DOHH2 (cell line): ENCODE measurements around the gene ADPRM.

Experiments
- H3F3A ChIP-seq: fragments of 200-600 bp; sonication (generic), shearing (Covaris generic); 2 replicates; pipeline ENCODE4 v1.6.0; 2016; ENCODE audit warnings: antibody characterized with exemption, mild to moderate bottlenecking; ENCODE audit not compliant: control insufficient read depth, insufficient read depth
- H3K27ac ChIP-seq: fragments of 200-600 bp; sonication (generic); 2 replicates; pipeline ENCODE4 v1.5.1; 2014; ENCODE audit warnings: low read depth, mild to moderate bottlenecking, low read length, moderate library complexity
- H3K27me3 ChIP-seq: fragments of 200-600 bp; sonication (generic); 2 replicates; pipeline ENCODE4 v1.6.1; 2014; ENCODE audit warnings: mild to moderate bottlenecking, low read length, mixed read lengths; ENCODE audit not compliant: control insufficient read depth
- H3K36me3 ChIP-seq: fragments of 200-600 bp; sonication (generic); 2 replicates; pipeline ENCODE4 v1.6.1; 2014; ENCODE audit warnings: mild to moderate bottlenecking, low read length, moderate library complexity, mixed read lengths; ENCODE audit not compliant: control insufficient read depth
- H3K4me1 ChIP-seq: fragments of 200-600 bp; sonication (generic); 2 replicates; pipeline ENCODE4 v1.6.1; 2014; ENCODE audit warnings: mild to moderate bottlenecking, low read length, mixed read lengths; ENCODE audit not compliant: control insufficient read depth
- H3K4me2 ChIP-seq: fragments of 200-600 bp; sonication (generic); 2 replicates; pipeline ENCODE4 v1.6.0; 2014; ENCODE audit warnings: mild to moderate bottlenecking, low read length, moderate library complexity
- H3K4me3 ChIP-seq: fragments of 200-600 bp; sonication (generic); 2 replicates; pipeline ENCODE4 v1.5.1; 2014; ENCODE audit warnings: mild to moderate bottlenecking, low read length, mixed read lengths
- H3K79me2 ChIP-seq: fragments of 200-600 bp; sonication (generic); 2 replicates; pipeline ENCODE4 v1.6.1; 2014; ENCODE audit warnings: mild to moderate bottlenecking, low read length, mixed read lengths; ENCODE audit not compliant: control insufficient read depth
- H3K9me2 ChIP-seq: fragments of 200-600 bp; sonication (generic); replicated peaks from 2 replicates; pipeline ENCODE4 v1.6.1; 2014; ENCODE audit warnings: mild to moderate bottlenecking, low read length, mixed read lengths; ENCODE audit not compliant: control insufficient read depth
- H3K9me3 ChIP-seq: fragments of 200-600 bp; sonication (generic); 2 replicates; pipeline ENCODE4 v1.6.1; 2014; ENCODE audit warnings: antibody characterized with exemption, low read length, mixed read lengths; ENCODE audit not compliant: control insufficient read depth, insufficient read depth
- H4K20me1 ChIP-seq: fragments of 200-600 bp; sonication (generic); 2 replicates; pipeline ENCODE4 v1.6.0; 2014; ENCODE audit warnings: low read depth, mild to moderate bottlenecking, antibody characterized with exemption, low read length, moderate library complexity; ENCODE audit not compliant: control insufficient read depth, insufficient read depth
- EZH2phosphoT487 ChIP-seq: fragments of 200-600 bp; sonication (generic); IDR thresholded peaks from 2 replicates; pipeline ENCODE4 v1.6.1; 2017; ENCODE audit warnings: borderline replicate concordance, mild to moderate bottlenecking, antibody characterized with exemption, low read length, moderate library complexity, mixed read lengths
- TF ChIP-seq, protein P1 (sequence below): fragments of 200-600 bp; sonication (generic); IDR thresholded peaks from one replicate; pipeline ENCODE4 v1.5.1; 2014; ENCODE audit warnings: antibody characterized with exemption, mild to moderate bottlenecking, low read depth, low read length; ENCODE audit not compliant: poor library complexity, severe bottlenecking

The ADPRM gene

DNA sequence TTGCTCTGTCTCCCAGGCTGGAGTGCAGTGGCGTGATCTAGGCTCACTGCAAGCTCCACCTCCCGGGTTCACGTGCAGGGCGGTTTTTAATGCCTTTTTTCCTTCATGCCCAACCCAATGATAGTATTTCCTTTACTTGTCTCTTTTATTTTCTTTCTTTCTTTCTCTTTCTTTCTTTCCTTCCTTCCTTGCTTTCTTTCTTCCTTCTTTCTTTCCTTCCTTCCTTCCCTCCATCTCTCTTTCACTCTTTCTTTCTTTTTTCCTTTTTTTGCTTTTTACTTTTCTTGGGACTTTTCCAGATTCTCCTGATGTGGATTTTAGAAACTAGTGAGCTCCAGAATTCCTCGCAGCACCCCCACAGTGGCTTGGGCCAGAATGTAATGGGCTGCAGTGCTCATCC, 43.4 kb upstream of the ADPRM start:
- Histone ChIP-seq H3K4me2 (no peak overlapping the region), H3K4me3 (no peak overlapping the region), H4K20me1 (no peaks in the 10 kb centered on the region), H3K79me2 (no peaks in the 10 kb centered on the region), H3K9me3 (no peaks in the 10 kb centered on the region), H3K27me3 (no peaks in the 10 kb centered on the region), H3F3A (no peaks in the 10 kb centered on the region), H3K9me2 (no peaks in the 10 kb centered on the region), H3K4me1 (no peaks in the 10 kb centered on the region), H3K36me3 (no peaks in the 10 kb centered on the region), H3K27ac (no peak overlapping the region)
- TF ChIP-seq, protein P1, sequence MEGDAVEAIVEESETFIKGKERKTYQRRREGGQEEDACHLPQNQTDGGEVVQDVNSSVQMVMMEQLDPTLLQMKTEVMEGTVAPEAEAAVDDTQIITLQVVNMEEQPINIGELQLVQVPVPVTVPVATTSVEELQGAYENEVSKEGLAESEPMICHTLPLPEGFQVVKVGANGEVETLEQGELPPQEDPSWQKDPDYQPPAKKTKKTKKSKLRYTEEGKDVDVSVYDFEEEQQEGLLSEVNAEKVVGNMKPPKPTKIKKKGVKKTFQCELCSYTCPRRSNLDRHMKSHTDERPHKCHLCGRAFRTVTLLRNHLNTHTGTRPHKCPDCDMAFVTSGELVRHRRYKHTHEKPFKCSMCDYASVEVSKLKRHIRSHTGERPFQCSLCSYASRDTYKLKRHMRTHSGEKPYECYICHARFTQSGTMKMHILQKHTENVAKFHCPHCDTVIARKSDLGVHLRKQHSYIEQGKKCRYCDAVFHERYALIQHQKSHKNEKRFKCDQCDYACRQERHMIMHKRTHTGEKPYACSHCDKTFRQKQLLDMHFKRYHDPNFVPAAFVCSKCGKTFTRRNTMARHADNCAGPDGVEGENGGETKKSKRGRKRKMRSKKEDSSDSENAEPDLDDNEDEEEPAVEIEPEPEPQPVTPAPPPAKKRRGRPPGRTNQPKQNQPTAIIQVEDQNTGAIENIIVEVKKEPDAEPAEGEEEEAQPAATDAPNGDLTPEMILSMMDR: no peak
- no peak for TF ChIP-seq EZH2phosphoT487

DNA sequence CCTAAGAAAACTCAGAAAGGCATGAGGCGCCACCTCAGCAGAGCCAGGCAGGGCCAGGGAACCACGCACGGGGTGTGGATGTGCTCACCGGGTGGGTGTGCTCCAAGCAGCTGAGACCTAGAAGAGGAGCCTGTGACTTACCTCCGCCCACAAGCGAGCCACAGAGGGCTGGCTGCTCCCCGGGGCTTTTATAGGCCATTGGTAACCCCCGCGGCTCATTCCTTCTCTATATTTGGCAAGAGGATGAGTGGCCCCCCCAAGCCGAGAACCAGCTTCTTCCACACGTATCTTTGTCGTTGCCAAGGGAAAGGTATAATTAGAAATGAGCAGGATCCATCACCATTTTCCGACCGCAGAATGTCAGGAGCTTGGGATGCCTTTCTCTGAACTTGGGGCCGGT, 40.2 kb upstream of the ADPRM start, which contains the start of gene MYH3:
MYH3 (minus strand) TSS at position 162 of the 400 bp plus-strand sequence. CDS start 2,245 bp downstream, outside the sequence.
- TF ChIP-seq EZH2phosphoT487: no peak
- TF ChIP-seq, protein P1: no peak
- Histone ChIP-seq H3K27me3 (no peaks in the 10 kb centered on the region), H3F3A (no peaks in the 10 kb centered on the region), H4K20me1 (no peaks in the 10 kb centered on the region), H3K4me2 (no peak within 1 kb of the TSS), H3K9me2 (no peaks in the 10 kb centered on the region), H3K79me2 (no peaks in the 10 kb centered on the region), H3K36me3 (no peaks in the 10 kb centered on the region), H3K4me3 (no peak within 1 kb of the TSS), H3K27ac (no peak within 1 kb of the TSS), H3K9me3 (no peaks in the 10 kb centered on the region), H3K4me1 (no peaks in the 10 kb centered on the region)

DNA sequence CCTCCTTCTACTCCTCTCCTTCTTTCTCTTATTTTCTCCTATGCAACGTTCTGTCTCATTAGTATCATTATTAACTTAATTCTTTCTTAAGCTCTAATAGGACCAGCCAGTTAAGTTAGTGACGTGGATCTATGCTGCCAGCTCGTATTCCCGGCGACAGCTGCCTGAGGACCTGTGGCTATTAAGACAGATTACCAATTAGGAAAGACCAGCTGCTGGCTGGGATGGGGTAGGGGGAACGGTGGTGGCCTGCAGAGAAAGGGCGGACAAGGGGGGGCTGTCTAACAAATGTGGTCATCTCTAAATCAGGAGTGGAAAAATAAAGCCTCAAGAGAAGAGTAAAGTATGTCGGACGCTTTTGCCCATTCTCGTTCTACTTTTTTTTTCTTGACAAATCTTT, 39.5 kb upstream of the ADPRM start:
- H3K27ac ChIP-seq: no peak overlapping the region

More for the DNA sequence above, 39.5 kb upstream of the ADPRM start:
- H3K4me2 ChIP-seq: no peak overlapping the region
- H3K9me2 ChIP-seq: no peaks in the 10 kb centered on the region
- H3K27me3 ChIP-seq: no peaks in the 10 kb centered on the region
- H3K4me3 ChIP-seq: no peak overlapping the region
- no peaks in the 10 kb centered on the region for H3K4me1 ChIP-seq
- no peaks in the 10 kb centered on the region for H3F3A ChIP-seq
- TF ChIP-seq, protein P1: no peak
- no peak for TF ChIP-seq EZH2phosphoT487
- no peaks in the 10 kb centered on the region for H3K9me3 ChIP-seq
- no peaks in the 10 kb centered on the region for H3K79me2 ChIP-seq
- H4K20me1 ChIP-seq: no peaks in the 10 kb centered on the region
- no peaks in the 10 kb centered on the region for H3K36me3 ChIP-seq
